Smooth muscle cell (in vitro differentiated cells): ENCODE results near the gene PNRC2. TPM values are rescaled to one million over a fixed set of nuclear protein-coding genes. Genes with fewer than 3 reads are reported as not detected.

Experiments
- DNase-seq: peaks from one replicate; lab custom pipeline; 2025; ENCODE audit not compliant: unreplicated experiment; lab: John Stamatoyannopoulos, UW
- H2AFZ ChIP-seq: fragments of 200-600 bp; sonication (generic); 2 replicates; pipeline ENCODE4 v1.6.0; 2016; ENCODE audit warnings: antibody characterized with exemption, low read depth, mild to moderate bottlenecking
- H3F3A ChIP-seq: fragments of 200-600 bp; sonication (generic); 2 replicates; pipeline ENCODE4 v1.6.0; 2017; ENCODE audit warnings: antibody characterized with exemption, low read depth
- H3K27ac ChIP-seq: fragments of 200-600 bp; sonication (generic); 2 replicates; pipeline ENCODE4 v1.5.1; 2016; ENCODE audit warnings: low read depth, mild to moderate bottlenecking
- H3K27me3 ChIP-seq: fragments of 200-600 bp; sonication (generic); 2 replicates; pipeline ENCODE4 v1.6.1; 2016; ENCODE audit warnings: low read depth, mild to moderate bottlenecking
- H3K36me3 ChIP-seq: fragments of 200-600 bp; sonication (generic); 2 replicates; pipeline ENCODE4 v1.5.1; 2016; ENCODE audit warnings: low read depth
- H3K4me1 ChIP-seq: fragments of 200-600 bp; sonication (generic); 2 replicates; pipeline ENCODE4 v1.5.1; 2016; ENCODE audit warnings: low read depth
- H3K4me2 ChIP-seq: fragments of 200-600 bp; sonication (generic); 2 replicates; pipeline ENCODE4 v1.6.0; 2016; ENCODE audit warnings: mild to moderate bottlenecking
- H3K4me3 ChIP-seq: fragments of 200-600 bp; sonication (generic); 2 replicates; pipeline ENCODE4 v1.5.1; 2016; ENCODE audit warnings: mild to moderate bottlenecking
- H3K79me2 ChIP-seq: fragments of 200-600 bp; sonication (generic); 2 replicates; pipeline ENCODE4 v1.6.0; 2016; ENCODE audit warnings: low read depth, mild to moderate bottlenecking
- H3K9ac ChIP-seq: fragments of 200-600 bp; sonication (generic); 2 replicates; pipeline ENCODE4 v1.6.0; 2016; ENCODE audit warnings: low read depth
- H3K9me3 ChIP-seq: fragments of 200-600 bp; sonication (generic); replicated peaks from 2 replicates; pipeline ENCODE4 v1.5.1; 2016; ENCODE audit warnings: low read depth
- H4K20me1 ChIP-seq: fragments of 200-600 bp; sonication (generic); 2 replicates; pipeline ENCODE4 v1.6.0; 2016; ENCODE audit warnings: low read depth
- CTCF ChIP-seq: fragments of 200-600 bp; sonication (generic); IDR thresholded peaks from 2 replicates; pipeline ENCODE4 v1.5.1; 2017; ENCODE audit warnings: borderline replicate concordance, mild to moderate bottlenecking, antibody characterized with exemption; ENCODE audit not compliant: insufficient read depth, poor library complexity, severe bottlenecking
- WGBS: methylation state at CpG from one replicate; pipeline ENCODE4 v1.1.7; 2016; ENCODE audit warnings: low lambda C conversion rate; 5-methylcytosine and 5-hydroxymethylcytosine counted together
- polyA plus RNA-seq: library from polyadenylated mRNA; unstranded; fragments of >200 nt; fragmentation: Nextera tagmentation; extraction: Ambion mirVana; gene quantifications from 2 replicates; pipeline ENCODE4 v1.2.1, GENCODE V29; 2016
- total RNA-seq: library from RNA; depleted of rRNA; stranded (reverse); fragments of >200 nt; gene quantifications from 2 replicates; pipeline ENCODE4 v1.2.3, GENCODE V29; 2014

The PNRC2 gene
- total and polyA plus RNA-seq, 2 experiments from 2014 or later = 53.3 to 77.8 TPM

GRCh38 chr1:23996700-23997229, 37.1 kb downstream of the PNRC2 start:
- DNase-seq = no peak
- no peak overlapping the region for H3K9ac ChIP-seq
- no peaks in the 10 kb centered on the region for H3K27me3 ChIP-seq
- H3K79me2 ChIP-seq = no peaks in the 10 kb centered on the region
- no peak overlapping the region for H2AFZ ChIP-seq
- WGBS = 88% methylated on average over 10 of the region's 10 CpGs
- H3K27ac ChIP-seq = no peak overlapping the region
- no peak for TF ChIP-seq CTCF
- no peaks in the 10 kb centered on the region for H3K9me3 ChIP-seq
- H3K36me3 ChIP-seq = no peaks in the 10 kb centered on the region
- H3K4me3 ChIP-seq = no peak overlapping the region
- H3K4me2 ChIP-seq = no peak overlapping the region
- H3K4me1 ChIP-seq = no peaks in the 10 kb centered on the region
- H3F3A ChIP-seq = no peaks in the 10 kb centered on the region
- H4K20me1 ChIP-seq = no peaks in the 10 kb centered on the region

GRCh38 chr1:23997812-23998211, 38.2 kb downstream of the PNRC2 start:
- no peaks in the 10 kb centered on the region for H3K36me3 ChIP-seq
- H3F3A ChIP-seq = no peaks in the 10 kb centered on the region
- no peaks in the 10 kb centered on the region for H3K79me2 ChIP-seq
- no peak overlapping the region for H3K9ac ChIP-seq
- H3K9me3 ChIP-seq = no peaks in the 10 kb centered on the region
- 86% methylated on average over 1 of the region's 1 CpG for WGBS
- H4K20me1 ChIP-seq = no peaks in the 10 kb centered on the region
- H3K27me3 ChIP-seq = no peaks in the 10 kb centered on the region
- no peak overlapping the region for H3K27ac ChIP-seq
- no peak overlapping the region for H3K4me3 ChIP-seq
- TF ChIP-seq CTCF = no peak
- no peaks in the 10 kb centered on the region for H3K4me1 ChIP-seq
- no peak overlapping the region for H2AFZ ChIP-seq
- H3K4me2 ChIP-seq = no peak overlapping the region
- no peak for DNase-seq

GRCh38 chr1:23999156-23999671, 39.6 kb downstream of the PNRC2 start:
- no peak for TF ChIP-seq CTCF
- H3K9me3 ChIP-seq = no peaks in the 10 kb centered on the region
- H3K9ac ChIP-seq = no peak overlapping the region
- WGBS = 96% methylated on average over 3 of the region's 3 CpGs
- peaks cover 8% of the 10 kb centered on the region for H3K4me1 ChIP-seq
- no peaks in the 10 kb centered on the region for H3K79me2 ChIP-seq
- H3K27ac ChIP-seq = no peak overlapping the region
- H3K36me3 ChIP-seq = no peaks in the 10 kb centered on the region
- H4K20me1 ChIP-seq = no peaks in the 10 kb centered on the region
- H3K4me2 ChIP-seq = no peak overlapping the region
- H3F3A ChIP-seq = no peaks in the 10 kb centered on the region
- no peak for DNase-seq
- no peaks in the 10 kb centered on the region for H3K27me3 ChIP-seq
- H3K4me3 ChIP-seq = no peak overlapping the region
- H2AFZ ChIP-seq = no peak overlapping the region

GRCh38 chr1:24002695-24003094, 43.1 kb downstream of the PNRC2 start:
- no peak overlapping the region for H3K9ac ChIP-seq
- peaks cover 8% of the 10 kb centered on the region for H3K4me1 ChIP-seq
- H3K4me3 ChIP-seq = no peak overlapping the region
- no peaks in the 10 kb centered on the region for H3K9me3 ChIP-seq
- no peaks in the 10 kb centered on the region for H4K20me1 ChIP-seq
- H3K27me3 ChIP-seq = no peaks in the 10 kb centered on the region
- H3F3A ChIP-seq = no peaks in the 10 kb centered on the region
- H2AFZ ChIP-seq = no peak overlapping the region
- no peaks in the 10 kb centered on the region for H3K36me3 ChIP-seq
- no peak for DNase-seq
- H3K27ac ChIP-seq = no peak overlapping the region
- no peaks in the 10 kb centered on the region for H3K79me2 ChIP-seq
- WGBS = 69% methylated on average over 2 of the region's 2 CpGs
- H3K4me2 ChIP-seq = no peak overlapping the region
- TF ChIP-seq CTCF = no peak
